Measurements from ENCODE around the gene PNCK. TPM values are rescaled to one million over a fixed set of nuclear protein-coding genes. Genes with fewer than 3 reads are reported as not detected.

PNCK gene
- total RNA-seq, 1 donor from 2014 or later, result 0.99 TPM

DNA sequence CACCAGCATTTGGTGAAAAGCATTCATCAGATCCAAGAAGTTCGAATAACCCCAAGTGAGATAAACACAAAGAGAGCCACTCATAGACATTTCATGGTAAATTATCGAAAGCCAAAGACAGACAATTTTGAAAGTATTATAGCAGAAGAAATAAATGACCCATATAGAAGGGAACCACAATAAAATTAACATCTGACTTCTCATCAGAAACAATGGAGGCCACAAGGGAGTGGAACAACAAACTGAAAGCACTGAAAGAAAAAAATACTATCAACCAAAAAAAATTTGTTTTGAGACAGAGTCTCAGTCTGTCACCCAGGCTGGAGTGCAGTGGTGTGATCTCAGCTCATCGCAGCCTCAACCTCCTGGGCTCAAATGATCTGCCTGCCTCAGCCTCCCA, 14.3 kb downstream of the PNCK start:
- no peak for DNase-seq

DNA sequence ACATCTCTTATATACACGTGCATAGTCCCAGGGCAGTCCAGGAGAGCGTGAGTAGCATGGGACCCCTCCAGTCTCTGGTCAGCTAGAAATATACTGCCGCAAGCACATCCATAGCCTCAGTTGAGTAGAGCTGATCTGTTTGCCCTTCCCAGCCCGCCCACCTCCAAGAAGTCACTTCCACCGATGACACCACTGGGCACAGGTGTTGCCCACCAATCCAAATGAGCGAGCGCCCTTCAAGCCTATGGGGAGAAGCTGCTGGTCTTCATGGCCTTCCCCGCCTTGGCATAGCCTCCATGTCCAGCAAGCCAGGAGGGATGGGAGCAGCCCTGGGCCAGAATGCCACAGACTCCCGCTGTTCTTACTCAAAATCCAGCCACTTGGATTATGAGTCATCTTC, 16.5 kb downstream of the PNCK start:
- no peak for DNase-seq

DNA sequence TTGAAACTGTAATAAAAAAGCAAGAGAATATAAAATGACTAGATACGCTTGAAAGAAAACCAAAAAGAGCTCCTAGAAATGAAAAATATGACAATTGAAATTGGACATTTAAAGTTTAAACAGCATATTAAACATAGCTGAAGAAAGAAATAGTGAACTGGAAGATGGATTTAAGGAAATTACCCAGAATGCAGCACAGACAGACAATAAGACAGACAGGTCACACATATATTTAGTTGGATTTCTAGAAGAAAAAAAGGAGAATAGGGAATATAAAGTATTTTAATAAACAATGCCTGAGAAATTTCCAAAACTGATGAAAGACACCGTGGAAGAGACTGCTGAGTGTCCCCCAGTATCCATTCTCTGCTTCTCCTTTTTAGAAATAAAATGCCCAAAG, 20.1 kb downstream of the PNCK start:
- no peak for DNase-seq

DNA sequence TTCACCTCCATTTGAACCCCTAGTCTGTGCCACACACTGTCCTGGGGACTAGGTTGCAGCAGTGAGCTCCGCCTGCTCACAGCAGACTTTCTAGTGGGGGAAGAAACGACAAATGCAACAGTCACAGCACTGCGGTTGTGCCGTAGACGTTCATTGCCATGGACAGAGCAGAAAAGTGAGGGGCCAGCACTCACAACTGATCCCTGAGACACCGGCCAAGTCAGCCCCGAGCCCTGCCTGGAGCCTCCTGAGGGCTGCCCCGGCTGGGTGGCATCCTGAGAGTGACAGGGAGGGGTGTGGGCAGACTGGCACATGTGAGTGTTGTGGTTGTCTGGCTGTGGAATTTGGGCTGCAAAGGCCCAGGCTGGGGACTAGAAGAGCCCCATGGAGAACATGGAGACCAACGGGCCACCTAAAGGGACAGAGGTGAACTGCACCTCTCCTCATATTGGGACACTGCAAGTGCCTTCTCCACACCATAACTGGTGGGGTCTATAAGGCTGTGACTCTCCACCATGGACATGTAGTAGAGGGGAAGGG, 22.0 kb downstream of the PNCK start:
- no peak for DNase-seq

DNA sequence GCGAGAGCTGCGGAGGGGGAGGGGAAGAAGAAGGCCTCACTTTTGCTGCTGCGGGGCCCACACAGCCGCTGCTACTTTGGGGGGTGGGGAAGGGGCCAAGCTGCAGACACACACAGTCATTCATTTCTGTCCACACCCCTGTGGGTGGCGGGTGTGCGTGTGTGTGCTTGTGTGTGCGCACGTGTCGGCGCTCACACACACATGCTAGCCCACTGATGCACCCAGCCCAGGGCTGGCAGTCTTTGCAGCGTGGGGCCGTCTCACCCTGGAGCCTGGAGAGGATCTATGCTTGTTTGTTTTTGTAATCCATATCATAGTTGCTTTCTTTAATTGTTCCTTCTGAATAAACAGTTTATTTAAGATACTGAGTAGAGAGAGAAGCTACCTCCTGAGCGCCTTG, 22.7 kb downstream of the PNCK start:
- DNase-seq, result no peak

DNA sequence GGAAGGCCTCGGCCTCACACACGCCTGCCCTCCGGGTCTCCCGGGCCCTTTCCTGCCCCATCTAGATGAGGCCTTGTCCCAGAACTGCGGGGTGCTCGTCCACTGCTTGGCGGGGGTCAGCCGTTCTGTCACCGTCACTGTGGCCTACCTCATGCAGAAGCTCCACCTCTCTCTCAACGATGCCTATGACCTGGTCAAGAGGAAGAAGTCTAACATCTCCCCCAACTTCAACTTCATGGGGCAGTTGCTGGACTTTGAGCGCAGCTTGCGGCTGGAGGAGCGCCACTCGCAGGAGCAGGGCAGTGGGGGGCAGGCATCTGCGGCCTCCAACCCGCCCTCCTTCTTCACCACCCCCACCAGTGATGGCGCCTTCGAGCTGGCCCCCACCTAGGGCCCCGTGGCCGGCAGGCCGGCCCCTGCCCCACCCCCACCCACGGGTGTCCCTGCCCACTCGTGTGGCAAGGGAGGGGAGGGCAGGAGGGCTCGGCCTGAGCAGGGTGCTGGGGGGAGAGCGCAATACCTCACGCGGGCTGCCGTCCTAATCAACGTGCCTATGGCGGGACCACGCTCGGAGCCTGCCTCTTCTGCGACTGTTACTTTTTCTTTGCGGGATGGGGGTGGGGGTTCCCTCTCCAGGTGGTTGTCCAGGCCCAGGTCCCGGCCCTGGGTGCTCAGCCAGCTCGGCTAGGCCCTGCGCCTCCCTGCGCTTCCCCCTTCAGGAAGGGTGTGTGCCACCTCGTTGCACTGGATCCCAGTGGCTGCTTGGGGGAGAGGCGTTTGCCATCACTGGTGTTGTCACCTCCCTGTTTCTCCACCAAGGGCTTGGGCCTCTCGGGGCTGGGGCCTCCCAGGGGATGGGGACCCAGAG, 23.5 kb downstream of the PNCK start:
- DNase-seq, result no peak

DNA sequence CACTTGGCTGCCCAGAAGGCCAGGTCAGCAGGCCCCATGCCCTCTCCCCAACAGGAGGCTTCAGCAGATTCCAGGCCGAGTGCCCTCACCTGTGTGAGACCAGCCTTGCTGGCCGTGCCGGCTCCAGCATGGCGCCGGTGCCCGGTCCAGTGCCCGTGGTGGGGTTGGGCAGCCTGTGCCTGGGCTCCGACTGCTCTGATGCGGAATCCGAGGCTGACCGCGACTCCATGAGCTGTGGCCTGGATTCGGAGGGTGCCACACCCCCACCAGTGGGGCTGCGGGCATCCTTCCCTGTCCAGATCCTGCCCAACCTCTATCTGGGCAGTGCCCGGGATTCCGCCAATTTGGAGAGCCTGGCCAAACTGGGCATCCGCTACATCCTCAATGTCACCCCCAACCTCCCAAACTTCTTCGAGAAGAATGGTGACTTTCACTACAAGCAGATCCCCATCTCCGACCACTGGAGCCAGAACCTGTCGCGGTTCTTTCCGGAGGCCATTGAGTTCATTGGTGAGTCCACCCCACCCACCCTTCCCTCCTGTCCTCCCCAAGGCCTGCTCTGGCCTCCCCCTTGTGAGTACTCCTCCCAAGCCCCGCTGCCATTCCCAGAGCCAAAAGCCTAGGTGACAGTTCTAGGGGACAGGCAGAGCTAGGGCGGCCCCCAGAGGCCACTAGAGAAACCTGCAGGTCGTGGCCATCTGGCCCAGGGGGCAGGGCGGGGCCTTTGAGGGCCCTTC, 24.3 kb downstream of the PNCK start:
- no peak for DNase-seq

DNA sequence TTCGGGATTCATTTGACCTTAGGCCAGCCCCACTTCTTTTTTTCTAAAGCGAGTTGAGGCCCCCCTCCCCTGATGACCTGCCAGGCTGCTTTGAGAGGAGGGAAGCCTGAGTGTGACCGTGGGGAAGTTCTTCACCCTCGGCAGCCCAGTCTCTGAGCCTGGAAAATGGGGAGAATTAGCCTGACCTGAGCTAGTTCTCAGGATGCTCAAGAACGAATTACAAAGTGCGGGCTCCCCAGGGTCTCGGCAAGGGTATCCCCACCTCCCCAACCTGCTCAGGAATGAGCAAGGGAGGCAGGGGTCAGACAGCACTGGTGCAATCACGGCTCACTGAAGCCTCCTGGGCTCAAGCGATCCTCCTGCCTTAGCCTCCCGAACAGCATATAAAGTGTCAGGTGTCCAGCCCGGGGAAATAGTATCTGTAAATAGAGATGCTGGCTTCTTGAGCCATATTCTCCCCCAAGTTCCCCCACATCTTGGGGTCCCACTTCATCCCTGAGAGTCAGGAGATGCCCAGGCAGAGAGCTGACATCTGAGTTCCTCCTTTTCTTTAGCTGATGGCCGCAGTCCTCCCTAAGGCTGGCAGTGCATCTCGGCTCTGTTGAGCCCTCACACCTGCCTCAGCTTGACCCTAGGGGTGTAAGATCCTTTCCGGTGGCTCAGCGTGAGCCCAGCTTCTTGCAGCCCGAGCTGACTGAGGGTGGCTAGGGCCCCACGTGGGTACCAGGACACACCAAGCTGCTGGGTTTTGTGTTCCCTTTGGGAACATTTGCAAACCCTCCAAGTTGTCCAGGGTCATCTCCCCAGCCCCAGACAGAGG, 25.0 kb downstream of the PNCK start:
- no peak for DNase-seq

DNA sequence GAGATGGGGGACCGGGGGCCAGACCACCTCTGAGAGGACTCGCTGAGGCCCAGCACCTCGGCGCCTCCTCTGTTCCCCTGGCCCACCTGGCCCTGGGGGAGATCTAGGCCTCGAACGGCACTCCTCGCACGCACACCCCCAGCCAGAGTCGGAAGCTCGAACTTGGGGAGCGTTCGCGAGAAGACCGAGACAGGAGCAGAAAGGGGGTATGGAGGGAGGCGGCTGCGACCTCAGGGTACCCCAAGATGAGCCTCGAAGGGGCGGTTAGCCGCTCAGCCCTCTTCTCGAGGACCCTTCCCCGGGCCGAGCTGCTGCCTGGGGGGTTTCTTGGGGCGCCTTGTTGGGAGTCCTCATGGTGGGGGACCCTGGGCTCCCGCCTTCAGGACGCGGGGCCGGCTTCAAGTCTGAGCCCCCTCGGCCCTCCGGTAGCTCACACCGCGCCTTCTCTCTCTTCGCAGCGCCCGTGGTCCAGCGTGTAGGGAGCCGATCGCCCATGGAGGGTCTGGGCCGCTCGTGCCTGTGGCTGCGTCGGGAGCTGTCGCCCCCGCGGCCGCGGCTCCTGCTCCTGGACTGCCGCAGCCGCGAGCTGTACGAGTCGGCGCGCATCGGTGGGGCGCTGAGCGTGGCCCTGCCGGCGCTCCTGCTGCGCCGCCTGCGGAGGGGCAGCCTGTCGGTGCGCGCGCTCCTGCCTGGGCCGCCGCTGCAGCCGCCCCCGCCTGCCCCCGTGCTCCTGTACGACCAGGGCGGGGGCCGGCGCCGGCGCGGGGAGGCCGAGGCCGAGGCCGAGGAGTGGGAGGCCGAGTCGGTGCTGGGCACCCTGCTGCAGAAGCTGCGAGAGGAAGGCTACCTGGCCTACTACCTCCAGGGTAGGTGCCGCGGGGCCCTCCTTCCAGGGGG, 25.9 kb downstream of the PNCK start:
- no peak for DNase-seq

DNA sequence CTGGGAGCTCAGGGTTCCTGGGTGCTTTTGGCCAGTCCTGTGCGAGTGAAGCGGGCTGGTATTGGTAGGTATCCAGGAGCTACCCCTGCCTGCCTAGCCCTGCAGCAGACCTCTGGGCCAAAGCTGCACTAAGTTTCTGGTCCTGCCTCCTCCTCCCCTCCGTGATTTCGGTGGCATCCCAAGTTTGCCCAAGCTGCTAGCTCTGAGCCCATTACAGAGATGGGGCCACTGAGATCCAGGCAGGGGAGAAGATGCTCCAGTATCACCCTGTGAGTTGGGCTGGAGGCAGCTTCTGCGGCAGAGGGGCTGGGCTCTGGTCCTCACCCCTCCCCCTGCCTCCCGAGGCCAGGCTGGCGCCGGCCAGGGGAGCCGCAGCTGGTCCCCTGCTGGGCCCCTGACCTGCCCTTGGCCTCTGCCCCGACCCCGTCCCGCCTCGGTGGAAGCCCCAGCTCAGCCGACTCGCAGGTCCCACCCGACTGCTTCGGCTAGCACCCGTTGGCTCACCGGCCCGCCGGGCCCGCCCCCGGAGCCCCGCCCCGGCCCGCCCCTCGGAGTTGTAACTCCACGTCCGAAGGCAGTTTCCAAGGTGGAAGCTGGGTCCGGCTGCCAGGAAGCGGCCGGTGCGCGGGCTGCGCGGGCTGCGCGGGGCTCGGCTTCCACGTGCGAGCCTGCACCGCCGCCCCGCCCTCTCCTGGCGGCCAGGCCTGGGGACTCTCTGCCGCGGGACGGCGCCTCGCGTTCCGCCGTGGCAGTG, 26.8 kb downstream of the PNCK start, which contains the start of gene DUSP9:
TSS of gene DUSP9 (plus strand) at position 584 of the 754 bp plus-strand sequence. CDS start 751 bp downstream, outside the sequence.
- no peak for DNase-seq

DNA sequence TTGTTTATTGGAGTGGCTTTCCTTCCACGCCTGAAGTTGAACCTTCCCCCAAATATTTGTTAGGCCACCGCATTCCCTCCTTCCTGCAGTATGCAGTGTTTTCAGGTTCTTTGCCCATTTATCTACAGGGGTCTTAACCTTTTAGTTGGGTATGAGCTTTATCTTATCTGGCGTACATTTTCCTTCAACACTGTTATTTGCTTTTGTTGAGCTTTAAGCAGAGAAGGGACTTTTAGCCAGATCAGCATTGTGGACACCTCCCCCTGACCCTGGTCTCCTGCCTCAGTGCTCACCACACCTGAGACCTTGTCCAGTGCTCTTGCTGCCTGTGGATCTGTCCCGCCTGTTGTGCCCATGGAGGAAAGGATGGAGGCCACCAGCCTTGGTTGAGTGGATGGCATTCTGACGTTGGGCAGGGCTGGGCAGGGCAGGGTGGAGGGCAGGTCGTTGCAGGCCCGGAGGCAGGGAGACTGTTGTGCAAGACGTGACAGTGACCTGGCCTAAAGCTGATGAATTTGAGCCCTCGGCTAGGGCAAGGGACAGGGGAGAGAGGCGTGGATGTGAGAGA, 27.6 kb downstream of the PNCK start:
- DNase-seq, result no peak

DNA sequence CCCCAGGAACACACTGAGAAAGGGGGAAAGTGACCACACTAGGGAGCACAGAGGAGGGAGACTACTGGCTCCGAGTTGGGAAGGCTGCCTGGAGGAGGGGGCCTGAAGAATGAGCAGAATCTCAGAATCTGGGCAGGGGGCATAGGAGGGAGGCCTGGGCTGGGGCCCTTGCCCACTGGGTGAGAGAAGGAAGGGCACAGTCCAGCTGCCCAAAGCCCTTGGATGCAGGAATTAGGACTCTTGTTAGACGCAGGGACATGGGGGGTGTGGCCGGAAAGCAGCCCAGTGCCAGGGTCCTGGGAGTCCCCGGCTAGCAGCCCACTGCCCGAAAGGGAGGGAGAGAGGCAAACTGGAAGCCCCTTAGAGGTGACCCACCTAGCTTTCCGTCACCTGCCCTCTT, 28.5 kb downstream of the PNCK start:
- no peak for DNase-seq

DNA sequence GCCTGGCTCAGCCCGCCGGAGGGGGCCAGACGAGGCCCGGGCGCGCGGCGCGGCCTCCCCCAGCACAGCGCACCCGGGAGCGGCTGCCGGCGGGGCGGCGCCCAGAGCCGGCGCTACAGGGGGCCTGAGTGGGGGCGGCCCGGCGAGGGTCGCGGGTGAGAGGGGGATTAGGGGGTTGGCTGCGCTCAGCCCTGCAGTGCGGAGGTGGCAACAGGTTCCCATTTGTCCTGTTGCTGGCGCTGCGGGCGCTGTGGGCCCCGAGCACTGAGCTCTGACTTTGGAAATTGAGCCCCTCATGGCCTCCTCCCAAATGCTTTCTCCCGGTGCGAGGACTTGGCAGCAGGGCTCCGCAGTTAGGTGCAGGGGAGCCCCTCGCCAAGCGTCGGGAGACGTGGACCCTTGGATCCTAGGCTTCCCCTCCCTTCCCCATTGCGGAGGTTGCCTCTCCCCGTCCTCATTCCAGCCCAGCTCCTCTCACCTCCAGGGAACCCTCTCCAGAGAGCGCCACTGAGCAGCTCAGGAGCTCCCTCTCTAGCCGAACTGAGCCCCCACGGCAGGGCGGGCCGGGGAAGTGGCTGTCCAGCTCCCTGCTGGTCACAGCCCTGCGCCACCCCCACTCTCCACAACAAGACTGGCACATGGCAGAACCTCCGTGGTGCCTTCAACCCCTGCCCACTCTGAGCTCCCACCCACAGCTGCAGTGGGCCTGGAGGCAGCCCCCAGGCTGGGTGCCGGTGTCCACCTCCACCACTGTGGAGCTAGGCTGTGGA, 29.1 kb downstream of the PNCK start:
- no peak for DNase-seq

DNA sequence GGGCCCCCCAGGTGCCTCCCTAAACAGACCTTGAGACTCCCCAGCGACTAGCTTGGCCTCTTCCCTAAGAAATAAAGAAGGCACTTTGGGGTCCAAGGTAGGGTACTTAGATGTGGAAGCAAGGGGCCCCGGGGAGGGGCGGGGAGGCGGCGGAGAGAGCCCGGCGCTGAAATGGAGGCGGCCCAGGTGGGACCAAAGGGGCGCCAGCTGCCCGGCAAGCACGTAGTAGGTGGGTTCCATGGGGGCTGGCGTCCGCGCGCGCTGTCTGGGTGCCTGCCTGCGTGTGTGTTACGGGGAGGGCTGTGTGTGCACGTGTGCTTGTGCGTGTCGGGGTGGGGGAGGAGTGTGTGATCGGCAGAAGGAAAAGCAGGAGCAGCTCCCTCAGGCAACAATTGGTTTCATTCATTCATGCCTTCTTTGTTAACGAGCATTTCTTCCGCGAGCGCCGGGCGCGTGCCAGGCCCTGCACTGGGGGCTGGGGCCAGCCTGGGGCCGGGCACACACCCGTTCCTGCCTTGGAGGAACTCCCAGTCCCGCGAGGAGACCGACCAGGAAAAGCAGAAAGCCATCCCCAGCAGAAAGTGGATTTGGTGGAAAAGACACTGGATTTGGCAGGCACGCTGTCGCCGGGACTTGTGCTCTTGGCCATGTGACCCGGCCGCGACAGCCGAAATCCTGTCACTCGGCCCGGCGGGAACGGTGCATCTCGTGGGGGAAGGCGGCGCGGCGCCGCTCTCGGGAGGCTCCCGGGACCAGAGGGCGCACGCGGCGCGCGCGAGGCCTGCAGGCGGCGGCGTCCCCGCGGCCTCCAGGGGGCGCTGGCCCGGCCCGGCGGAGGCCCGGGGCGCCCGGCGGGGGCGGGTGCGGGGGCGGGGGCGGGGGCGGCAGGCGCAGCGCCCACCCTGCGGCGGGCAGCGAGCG, 29.9 kb downstream of the PNCK start:
- DNase-seq, result no peak

DNA sequence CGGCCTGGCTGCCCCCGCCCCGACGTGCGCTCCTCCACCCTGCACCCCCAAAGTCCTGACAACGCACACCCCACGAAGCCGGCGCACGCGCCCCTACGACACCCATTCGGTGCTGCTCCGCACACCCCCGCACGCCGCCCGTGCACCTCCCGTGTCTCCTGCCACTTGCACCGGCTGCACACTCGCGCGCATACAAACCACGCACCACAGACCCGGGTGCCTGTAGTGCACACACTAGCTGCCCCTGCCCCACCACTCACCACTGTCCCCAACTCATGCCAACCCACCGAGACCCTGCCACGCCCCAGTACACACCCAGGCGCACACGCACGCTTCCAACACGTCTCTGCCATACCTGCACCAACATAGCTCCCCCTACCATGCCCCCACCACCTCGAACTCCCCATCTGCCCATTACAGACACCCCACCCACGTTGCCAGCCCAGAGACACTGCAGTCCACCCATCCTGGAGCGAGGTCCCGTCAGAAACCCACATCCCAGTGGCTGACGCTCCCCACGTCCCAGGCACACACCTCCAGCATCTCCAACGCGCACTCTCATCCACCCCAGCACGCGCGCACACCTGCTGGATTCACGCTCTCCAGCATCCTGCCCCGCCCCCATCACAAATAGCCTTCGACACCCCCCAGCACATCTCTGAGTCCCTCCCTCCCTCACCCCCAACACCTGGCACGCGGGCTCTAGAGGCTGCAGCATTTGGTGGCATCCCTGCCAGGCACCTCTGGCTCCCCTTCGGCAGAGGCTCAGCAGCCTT, 30.8 kb downstream of the PNCK start:
- DNase-seq, result no peak

DNA sequence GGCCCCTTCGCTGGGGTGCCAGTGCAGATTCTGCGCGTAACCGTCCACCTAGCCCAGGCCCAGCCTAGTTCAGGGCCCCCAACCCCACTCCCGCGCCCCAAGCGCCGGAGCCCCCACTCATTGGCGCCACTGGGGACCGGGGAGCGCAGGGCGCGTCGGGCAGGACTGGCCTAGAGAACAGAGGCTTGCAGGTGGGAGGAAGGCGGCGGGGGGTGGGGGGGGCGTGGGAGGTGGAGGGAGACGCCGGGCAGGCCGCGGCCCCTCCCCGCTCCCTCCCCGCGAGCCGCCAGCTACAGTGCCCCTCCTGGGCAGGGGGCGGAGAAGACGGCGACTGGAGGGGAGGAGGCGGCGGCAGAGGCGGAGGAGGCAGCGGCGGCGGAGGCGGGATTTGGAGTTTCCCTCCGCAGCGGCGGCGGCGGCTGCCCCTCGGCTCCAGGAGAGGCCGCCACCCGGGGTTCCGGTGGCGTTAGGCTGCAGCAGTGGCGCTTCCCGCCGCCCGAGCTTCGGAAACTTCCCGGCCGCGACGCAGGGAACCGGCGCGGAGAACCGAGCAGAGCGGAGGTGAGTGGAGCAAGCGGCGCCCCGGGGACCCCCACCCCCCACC, 31.5 kb downstream of the PNCK start:
- no peak for DNase-seq

DNA sequence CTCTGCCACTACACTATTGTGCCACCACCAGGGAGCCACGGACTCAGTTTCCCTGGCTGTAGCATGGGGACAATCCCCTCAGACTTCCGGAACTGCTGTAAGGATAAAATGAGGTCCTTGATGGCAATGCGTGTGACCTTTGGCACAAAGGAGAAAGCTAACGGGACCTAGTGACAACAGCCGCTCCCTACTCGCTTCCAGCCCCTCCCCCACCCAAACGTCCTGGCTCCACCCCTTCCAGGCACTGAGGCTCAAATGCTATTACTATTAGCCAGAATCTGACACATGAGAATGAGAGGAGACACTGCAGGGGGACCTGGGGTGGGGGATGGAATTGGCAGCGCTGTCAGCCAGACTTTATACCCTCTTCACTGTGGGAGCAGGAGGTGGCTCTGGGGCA, 32.0 kb downstream of the PNCK start:
- DNase-seq, result no peak
